ENCODE results near the gene PURA. TPM values are rescaled to one million over a fixed set of nuclear protein-coding genes. Genes with fewer than 3 reads are reported as not detected.

The PURA gene
- total RNA-seq, 4 donors from 2014 or later, result 37.4 to 60.5 (median 44.7) TPM

DNA sequence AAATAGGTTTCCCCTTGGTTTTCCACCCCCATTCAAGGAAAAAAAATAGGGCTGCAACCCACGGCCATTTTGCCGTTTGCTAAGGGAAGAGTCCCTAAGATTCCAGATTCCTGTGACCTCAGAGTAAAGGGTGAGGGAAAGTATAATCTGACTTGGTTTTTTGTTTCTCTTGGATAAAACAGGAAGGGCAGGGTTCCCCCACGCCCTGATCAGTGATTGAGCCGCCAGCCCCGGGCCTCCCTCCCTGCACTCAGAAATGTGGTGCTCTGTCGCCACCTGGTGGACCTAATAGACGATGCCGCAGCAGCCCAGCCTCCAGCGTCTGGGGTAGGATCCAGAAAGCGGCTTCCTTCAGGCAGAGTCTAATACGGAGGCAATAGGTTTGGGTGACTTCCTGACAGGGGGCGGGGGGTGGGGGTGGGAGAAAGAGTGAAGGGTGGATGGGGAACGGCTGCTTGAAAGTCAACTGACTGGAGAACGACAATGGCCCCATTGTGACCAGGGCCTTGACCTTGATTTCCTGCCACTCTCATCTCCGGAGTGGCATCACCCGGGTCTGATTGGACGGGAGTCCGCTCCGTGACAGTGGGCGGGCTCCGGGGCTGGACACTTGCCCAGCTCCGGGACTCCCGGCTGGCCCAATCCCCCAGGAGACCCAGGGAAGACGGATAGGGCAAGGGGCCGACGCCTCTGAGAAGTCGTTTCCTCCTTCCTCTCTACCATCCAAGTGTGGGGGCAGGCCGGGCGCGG is 43.3 kb downstream of the PURA start:
- Histone ChIP-seq H3K9me3 (no peaks in the 10 kb centered on the region), H3K27me3 (no peaks in the 10 kb centered on the region), H3K36me3 (no peaks in the 10 kb centered on the region), H3K27ac (peak overlapping the region in 2 of 3 donors; percentile 36 to 39), H3K4me1 (peaks cover 3 to 10% of the 10 kb centered on the region in 2 donors), H3K4me3 (replicated peaks in 1 of 3) (peak overlapping the region in 1 of 3 donors; percentile 21)
- intact Hi-C loops (cut with DNase I), result loop anchor here (5.0 kb wide), 1 partner anchor 85 kb away; no protein-coding TSS in a partner anchor
- WGBS, 2 donors, result 6 to 10% methylated on average over 20 to 29 of the region's 30 CpGs
- DNase-seq, result peak; percentile 86 to 89
- TF ChIP-seq, protein P1, sequence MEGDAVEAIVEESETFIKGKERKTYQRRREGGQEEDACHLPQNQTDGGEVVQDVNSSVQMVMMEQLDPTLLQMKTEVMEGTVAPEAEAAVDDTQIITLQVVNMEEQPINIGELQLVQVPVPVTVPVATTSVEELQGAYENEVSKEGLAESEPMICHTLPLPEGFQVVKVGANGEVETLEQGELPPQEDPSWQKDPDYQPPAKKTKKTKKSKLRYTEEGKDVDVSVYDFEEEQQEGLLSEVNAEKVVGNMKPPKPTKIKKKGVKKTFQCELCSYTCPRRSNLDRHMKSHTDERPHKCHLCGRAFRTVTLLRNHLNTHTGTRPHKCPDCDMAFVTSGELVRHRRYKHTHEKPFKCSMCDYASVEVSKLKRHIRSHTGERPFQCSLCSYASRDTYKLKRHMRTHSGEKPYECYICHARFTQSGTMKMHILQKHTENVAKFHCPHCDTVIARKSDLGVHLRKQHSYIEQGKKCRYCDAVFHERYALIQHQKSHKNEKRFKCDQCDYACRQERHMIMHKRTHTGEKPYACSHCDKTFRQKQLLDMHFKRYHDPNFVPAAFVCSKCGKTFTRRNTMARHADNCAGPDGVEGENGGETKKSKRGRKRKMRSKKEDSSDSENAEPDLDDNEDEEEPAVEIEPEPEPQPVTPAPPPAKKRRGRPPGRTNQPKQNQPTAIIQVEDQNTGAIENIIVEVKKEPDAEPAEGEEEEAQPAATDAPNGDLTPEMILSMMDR (IDR thresholded peaks at IDR 0.05), result peak; percentile 55 to 93 (median 92)
- TF ChIP-seq POLR2A (IDR thresholded peaks at IDR 0.05), result peak in 1 of 2 donors; percentile 7

DNA sequence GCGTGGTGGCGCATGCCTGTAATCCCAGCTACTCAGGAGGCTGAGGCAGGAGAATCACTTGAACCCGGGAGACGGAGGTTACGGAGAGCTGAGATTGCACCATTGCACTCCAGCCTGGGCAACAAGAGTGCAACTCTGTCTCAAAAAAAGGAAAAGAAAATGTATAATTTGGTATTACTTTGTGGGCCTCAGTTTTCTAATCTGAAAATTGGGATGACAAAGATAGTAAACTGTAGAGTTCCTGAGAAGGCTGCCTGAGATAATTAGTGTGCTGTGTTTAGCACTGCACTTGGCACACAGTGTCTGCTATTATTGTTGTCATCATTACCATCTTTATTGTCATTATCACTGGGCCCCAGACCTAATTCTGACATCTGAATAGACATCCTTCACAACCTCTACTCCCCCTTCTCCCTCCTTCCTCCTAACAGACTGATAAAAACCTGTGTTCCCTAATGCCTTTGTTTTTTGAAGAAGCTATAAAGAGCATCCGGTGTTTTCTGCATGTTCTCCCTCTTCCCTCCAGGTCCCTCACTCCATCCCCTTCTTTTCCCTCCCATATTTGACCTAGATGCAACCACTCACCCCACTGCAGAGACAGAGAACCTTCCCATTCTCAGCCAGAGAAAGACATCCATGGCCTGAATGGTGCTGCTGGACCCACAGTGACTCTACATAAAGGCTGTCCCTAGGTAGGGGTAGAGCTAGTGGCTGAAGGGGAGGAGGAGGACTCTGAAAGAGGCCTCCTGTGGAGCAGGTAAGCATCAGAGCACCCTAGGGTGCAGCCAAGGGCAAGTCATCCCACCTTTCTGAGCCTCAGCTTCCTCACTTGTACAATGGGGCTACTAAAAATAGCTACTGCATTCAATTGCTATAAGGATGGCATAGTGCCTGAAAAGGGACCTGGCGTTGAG is 45.4 kb downstream of the PURA start:
- 81 to 82% methylated on average over 7 of the region's 7 CpGs for WGBS, 2 donors
- peaks cover 3 to 10% of the 10 kb centered on the region in 2 donors for H3K4me1 ChIP-seq
- H3K27me3 ChIP-seq, result no peaks in the 10 kb centered on the region
- TF ChIP-seq, protein P1 (IDR thresholded peaks at IDR 0.05), result no peak
- TF ChIP-seq POLR2A (IDR thresholded peaks at IDR 0.05), result no peak
- intact Hi-C loops (cut with DNase I), result loop anchor here (5.0 kb wide), 1 partner anchor 87 kb away; no protein-coding TSS in a partner anchor
- no peaks in the 10 kb centered on the region for H3K36me3 ChIP-seq
- no peaks in the 10 kb centered on the region for H3K9me3 ChIP-seq
- no peak overlapping the region for H3K27ac ChIP-seq
- DNase-seq, result no peak
- no peak overlapping the region for H3K4me3 ChIP-seq (replicated peaks in 1 of 3)

DNA sequence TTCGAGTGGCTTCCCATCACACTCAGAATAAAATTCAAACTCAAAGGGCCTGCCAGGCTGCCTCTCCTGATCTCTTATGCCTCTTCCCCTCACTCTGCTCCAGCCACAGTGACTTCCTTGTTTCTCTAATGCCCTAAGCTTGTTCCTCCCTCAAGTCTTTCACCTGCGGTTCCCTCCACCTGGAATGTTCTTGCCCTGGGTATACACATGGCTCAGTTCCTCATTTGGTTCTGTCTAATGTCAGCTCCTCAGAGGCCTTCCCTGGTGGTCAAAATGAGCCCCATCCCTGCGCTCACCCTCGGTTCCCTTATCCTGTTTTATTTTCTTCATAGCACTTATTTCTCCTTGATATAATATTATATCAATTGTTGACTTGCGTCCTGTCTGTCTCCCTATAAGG is 48.4 kb downstream of the PURA start:
- DNase-seq, result no peak

DNA sequence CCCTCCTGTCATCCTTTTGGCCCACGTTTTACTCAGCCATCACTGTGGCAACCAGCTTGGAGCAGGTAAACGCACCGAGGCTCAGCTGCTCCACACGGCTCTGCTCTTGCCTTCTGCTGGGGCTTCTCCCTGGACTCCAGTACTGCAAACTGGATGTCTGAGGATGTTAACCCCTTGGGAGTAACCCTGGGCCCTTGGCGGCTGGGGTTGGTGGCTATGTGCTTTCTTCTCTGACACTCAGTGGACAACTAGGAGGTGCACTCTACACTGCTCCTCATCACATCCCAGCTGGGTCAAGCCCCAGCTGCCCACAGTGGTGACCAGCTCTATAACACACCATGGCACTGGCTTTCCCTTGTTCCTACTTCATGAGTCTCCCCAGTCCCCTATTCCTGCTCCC is 48.9 kb downstream of the PURA start:
- Histone ChIP-seq H3K4me3 (replicated peaks in 1 of 3) (no peak overlapping the region), H3K4me1 (peaks cover 6 to 7% of the 10 kb centered on the region in 2 donors), H3K9me3 (no peaks in the 10 kb centered on the region), H3K36me3 (no peaks in the 10 kb centered on the region), H3K27me3 (no peaks in the 10 kb centered on the region), H3K27ac (no peak overlapping the region)
- TF ChIP-seq, protein P1 (IDR thresholded peaks at IDR 0.05), result no peak
- no peak for TF ChIP-seq POLR2A (IDR thresholded peaks at IDR 0.05)
- intact Hi-C loops (cut with DNase I), result loop anchor here (10.0 kb wide), 2 partner anchors 72 to 192 kb away; no protein-coding TSS in a partner anchor
- DNase-seq, result no peak
- WGBS, 2 donors, result 81 to 88% methylated on average over 5 of the region's 5 CpGs

More for the DNA sequence above, 48.4 kb downstream of the PURA start:
- intact Hi-C loops (cut with DNase I), result loop anchor here (10.0 kb wide), 2 partner anchors 73 to 193 kb away; no protein-coding TSS in a partner anchor
- H3K4me1 ChIP-seq, result peaks cover 9 to 11% of the 10 kb centered on the region in 2 donors
- H3K27ac ChIP-seq, result no peak overlapping the region
- H3K4me3 ChIP-seq (replicated peaks in 1 of 3), result no peak overlapping the region
- H3K9me3 ChIP-seq, result no peaks in the 10 kb centered on the region
- TF ChIP-seq, protein P1 (IDR thresholded peaks at IDR 0.05), result no peak
- TF ChIP-seq POLR2A (IDR thresholded peaks at IDR 0.05), result no peak
- no peaks in the 10 kb centered on the region for H3K27me3 ChIP-seq
- H3K36me3 ChIP-seq, result no peaks in the 10 kb centered on the region
- 92 to 93% methylated on average over 5 of the region's 5 CpGs for WGBS, 2 donors

All from thyroid gland (tissue), 4 donors.